Panc1 (cell line): Measurements from ENCODE around the gene SHOX. TPM values are rescaled to one million over a fixed set of nuclear protein-coding genes. Genes with fewer than 3 reads are reported as not detected.

Experiments
- ATAC-seq: fragments of 200-7000 bp; cut with Tn5 transposase; 2 replicates; pipeline ENCODE4 v1.9.1; 2020; ENCODE audit warnings: mild to moderate bottlenecking, moderate library complexity
- BruUV-seq: library from RNA; stranded (reverse); fragments of 400-500 nt; replicated peaks from 2 replicates; lab custom pipeline; 2021; lab: Mats Ljungman, UMichigan
- CTCF ChIA-PET: fragments of 300-600 bp; sonication (Branson Sonifier 250); formaldehyde crosslinking; loops from one replicate; lab custom pipeline; 2022; ENCODE audit warnings: antibody characterized with exemption; lab: Charles Lee
- POLR2A ChIA-PET: fragments of 300-600 bp; sonication (Branson Sonifier 250); formaldehyde crosslinking; loops from one replicate; lab custom pipeline; 2022; ENCODE audit warnings: antibody characterized with exemption; lab: Charles Lee
- DNase-seq: peaks from one replicate; pipeline ENCODE4 v3.0.0-alpha.2; 2010; ENCODE audit warnings: low read depth, low spot score
- H3K27ac ChIP-seq: 2 replicates; pipeline ENCODE4 v1.5.1; 2011; ENCODE audit warnings: mild to moderate bottlenecking, low read length, inconsistent platforms
- H3K27me3 ChIP-seq: fragments of 200-500 bp; sonication (Bioruptor generic); 2 replicates; pipeline ENCODE4 v1.6.0; 2014; ENCODE audit warnings: low read length, inconsistent platforms; ENCODE audit not compliant: control insufficient read depth, insufficient read depth
- H3K36me3 ChIP-seq: fragments of 200-500 bp; sonication (Bioruptor generic); 2 replicates; pipeline ENCODE4 v1.5.1; 2014; ENCODE audit warnings: inconsistent platforms, mild to moderate bottlenecking, low read length, moderate library complexity; ENCODE audit not compliant: control insufficient read depth, insufficient read depth
- H3K4me1 ChIP-seq: 2 replicates; pipeline ENCODE4 v1.5.1; 2011; ENCODE audit warnings: inconsistent platforms, mild to moderate bottlenecking, low read length, moderate library complexity; ENCODE audit not compliant: control insufficient read depth, insufficient read depth
- H3K4me3 ChIP-seq, 2 experiments: 2 replicates each; pipeline ENCODE4 v1.5.1; 2011 to 2012; ENCODE audit warnings: low read depth in 2 of 2, low read length in 2 of 2, mild to moderate bottlenecking in 2 of 2, inconsistent platforms in 1 of 2, moderate library complexity in 1 of 2
- H3K9me3 ChIP-seq: fragments of 200-500 bp; sonication (Bioruptor generic); 2 replicates; pipeline ENCODE4 v1.5.1; 2014; ENCODE audit warnings: low read depth, mild to moderate bottlenecking, inconsistent platforms, low read length, moderate library complexity; ENCODE audit not compliant: control insufficient read depth, insufficient read depth
- POLR2AphosphoS5 ChIP-seq: IDR thresholded peaks from 2 replicates; pipeline ENCODE4 v1.6.1; 2012; ENCODE audit warnings: mild to moderate bottlenecking, low read depth, low read length, moderate library complexity
- SIN3A ChIP-seq: IDR thresholded peaks from 2 replicates; pipeline ENCODE4 v1.6.1; 2012; ENCODE audit warnings: low read depth, mild to moderate bottlenecking, low read length, moderate library complexity, borderline replicate concordance; ENCODE audit not compliant: insufficient read depth
- TCF7L2 ChIP-seq: IDR thresholded peaks from 2 replicates; pipeline ENCODE4 v1.6.1; 2011; ENCODE audit warnings: mild to moderate bottlenecking, low read depth, low read length, inconsistent platforms
- in situ Hi-C: cut with HindIII; loops from 2 replicates; pipeline ENCODE4 v1.10.0; 2016; ENCODE audit warnings: low sequenced_read_pairs, low pct_unique_long_range_greater_than_20kb
- intact Hi-C: fragments of 100-400 bp; cut with micrococcal nuclease; formaldehyde crosslinking; loops from one replicate; pipeline ENCODE4 v1.10.0; 2022; ENCODE audit not compliant: unreplicated experiment
- total RNA-seq: library from RNA; stranded (reverse); gene quantifications from one replicate; pipeline ENCODE4 v1.2.1, GENCODE V29; 2021; ENCODE audit not compliant: unreplicated experiment
- TF ChIP-seq, protein P1 (sequence below): fragments of 450-650 bp; IDR thresholded peaks from 2 replicates; pipeline ENCODE4 v1.5.1; 2017; ENCODE audit warnings: mild to moderate bottlenecking
- TF ChIP-seq, protein P2 (sequence below), 2 experiments: IDR thresholded peaks; 2 replicates each; pipeline ENCODE4 v1.6.1; 2011 to 2012; ENCODE audit warnings: low read depth in 2 of 2, control low read depth in 1 of 2, low read length in 1 of 2, mild to moderate bottlenecking in 1 of 2, moderate library complexity in 1 of 2; ENCODE audit not compliant: insufficient read depth in 1 of 2

The SHOX gene
- total RNA-seq, 1 experiment from 2014 or later, result not detected

DNA sequence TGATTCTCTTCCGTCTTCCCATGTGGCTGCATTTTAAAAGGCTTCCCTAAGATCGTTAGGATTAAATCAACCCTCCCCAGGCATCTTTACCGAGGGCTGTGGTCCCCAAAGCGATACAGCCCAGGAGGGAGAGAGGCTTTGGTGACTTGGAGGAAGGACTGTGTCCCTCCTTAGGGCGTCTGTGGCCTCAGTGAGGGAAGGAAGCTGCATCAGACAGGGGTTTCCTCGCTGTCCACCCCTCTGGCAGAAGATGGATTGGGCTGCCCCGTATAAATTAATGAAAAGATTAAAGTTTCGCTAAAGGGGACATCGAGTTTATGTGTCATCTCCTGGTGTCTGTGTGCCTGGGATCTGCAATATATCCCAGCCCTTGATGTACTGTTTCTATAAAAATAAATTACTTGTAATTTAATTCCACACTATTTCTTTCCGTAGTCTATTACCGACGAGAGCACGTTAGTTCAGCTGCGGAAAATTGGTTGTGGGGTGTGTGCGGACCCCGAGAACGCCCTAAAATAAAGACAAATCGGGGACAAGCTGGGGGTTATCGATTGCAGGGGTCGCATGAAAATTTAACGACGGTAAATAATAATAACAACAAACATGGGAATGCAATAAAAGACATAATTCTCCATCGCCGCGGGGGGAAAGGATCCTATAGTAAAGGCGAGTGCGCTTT is 6.5 kb downstream of the SHOX start:
- Histone ChIP-seq H3K4me1 (no peaks in the 10 kb centered on the region), H3K36me3 (no peaks in the 10 kb centered on the region), H3K4me3 (no peak overlapping the region), H3K9me3 (no peaks in the 10 kb centered on the region), H3K27me3 (no peaks in the 10 kb centered on the region), H3K27ac (no peak overlapping the region)
- CTCF ChIA-PET, result no interaction called here
- ATAC-seq, result no peak
- DNase-seq, result no peak
- in situ Hi-C loops (no loop called here), intact Hi-C loops (no loop called here)
- POLR2A ChIA-PET, result no interaction called here
- BruUV-seq, result no TSS peak
- TF ChIP-seq TCF7L2, result no peak
- TF ChIP-seq, protein P1, sequence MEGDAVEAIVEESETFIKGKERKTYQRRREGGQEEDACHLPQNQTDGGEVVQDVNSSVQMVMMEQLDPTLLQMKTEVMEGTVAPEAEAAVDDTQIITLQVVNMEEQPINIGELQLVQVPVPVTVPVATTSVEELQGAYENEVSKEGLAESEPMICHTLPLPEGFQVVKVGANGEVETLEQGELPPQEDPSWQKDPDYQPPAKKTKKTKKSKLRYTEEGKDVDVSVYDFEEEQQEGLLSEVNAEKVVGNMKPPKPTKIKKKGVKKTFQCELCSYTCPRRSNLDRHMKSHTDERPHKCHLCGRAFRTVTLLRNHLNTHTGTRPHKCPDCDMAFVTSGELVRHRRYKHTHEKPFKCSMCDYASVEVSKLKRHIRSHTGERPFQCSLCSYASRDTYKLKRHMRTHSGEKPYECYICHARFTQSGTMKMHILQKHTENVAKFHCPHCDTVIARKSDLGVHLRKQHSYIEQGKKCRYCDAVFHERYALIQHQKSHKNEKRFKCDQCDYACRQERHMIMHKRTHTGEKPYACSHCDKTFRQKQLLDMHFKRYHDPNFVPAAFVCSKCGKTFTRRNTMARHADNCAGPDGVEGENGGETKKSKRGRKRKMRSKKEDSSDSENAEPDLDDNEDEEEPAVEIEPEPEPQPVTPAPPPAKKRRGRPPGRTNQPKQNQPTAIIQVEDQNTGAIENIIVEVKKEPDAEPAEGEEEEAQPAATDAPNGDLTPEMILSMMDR, result no peak
- TF ChIP-seq, protein P2, sequence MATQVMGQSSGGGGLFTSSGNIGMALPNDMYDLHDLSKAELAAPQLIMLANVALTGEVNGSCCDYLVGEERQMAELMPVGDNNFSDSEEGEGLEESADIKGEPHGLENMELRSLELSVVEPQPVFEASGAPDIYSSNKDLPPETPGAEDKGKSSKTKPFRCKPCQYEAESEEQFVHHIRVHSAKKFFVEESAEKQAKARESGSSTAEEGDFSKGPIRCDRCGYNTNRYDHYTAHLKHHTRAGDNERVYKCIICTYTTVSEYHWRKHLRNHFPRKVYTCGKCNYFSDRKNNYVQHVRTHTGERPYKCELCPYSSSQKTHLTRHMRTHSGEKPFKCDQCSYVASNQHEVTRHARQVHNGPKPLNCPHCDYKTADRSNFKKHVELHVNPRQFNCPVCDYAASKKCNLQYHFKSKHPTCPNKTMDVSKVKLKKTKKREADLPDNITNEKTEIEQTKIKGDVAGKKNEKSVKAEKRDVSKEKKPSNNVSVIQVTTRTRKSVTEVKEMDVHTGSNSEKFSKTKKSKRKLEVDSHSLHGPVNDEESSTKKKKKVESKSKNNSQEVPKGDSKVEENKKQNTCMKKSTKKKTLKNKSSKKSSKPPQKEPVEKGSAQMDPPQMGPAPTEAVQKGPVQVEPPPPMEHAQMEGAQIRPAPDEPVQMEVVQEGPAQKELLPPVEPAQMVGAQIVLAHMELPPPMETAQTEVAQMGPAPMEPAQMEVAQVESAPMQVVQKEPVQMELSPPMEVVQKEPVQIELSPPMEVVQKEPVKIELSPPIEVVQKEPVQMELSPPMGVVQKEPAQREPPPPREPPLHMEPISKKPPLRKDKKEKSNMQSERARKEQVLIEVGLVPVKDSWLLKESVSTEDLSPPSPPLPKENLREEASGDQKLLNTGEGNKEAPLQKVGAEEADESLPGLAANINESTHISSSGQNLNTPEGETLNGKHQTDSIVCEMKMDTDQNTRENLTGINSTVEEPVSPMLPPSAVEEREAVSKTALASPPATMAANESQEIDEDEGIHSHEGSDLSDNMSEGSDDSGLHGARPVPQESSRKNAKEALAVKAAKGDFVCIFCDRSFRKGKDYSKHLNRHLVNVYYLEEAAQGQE (IDR thresholded peaks at IDR 0.05; ENCODE audit: insufficient read depth in 1 of 2, low read depth in 2 of 2, low read length in 1 of 2), result no peak
- no peak for TF ChIP-seq SIN3A
- TF ChIP-seq POLR2AphosphoS5, result no peak

DNA sequence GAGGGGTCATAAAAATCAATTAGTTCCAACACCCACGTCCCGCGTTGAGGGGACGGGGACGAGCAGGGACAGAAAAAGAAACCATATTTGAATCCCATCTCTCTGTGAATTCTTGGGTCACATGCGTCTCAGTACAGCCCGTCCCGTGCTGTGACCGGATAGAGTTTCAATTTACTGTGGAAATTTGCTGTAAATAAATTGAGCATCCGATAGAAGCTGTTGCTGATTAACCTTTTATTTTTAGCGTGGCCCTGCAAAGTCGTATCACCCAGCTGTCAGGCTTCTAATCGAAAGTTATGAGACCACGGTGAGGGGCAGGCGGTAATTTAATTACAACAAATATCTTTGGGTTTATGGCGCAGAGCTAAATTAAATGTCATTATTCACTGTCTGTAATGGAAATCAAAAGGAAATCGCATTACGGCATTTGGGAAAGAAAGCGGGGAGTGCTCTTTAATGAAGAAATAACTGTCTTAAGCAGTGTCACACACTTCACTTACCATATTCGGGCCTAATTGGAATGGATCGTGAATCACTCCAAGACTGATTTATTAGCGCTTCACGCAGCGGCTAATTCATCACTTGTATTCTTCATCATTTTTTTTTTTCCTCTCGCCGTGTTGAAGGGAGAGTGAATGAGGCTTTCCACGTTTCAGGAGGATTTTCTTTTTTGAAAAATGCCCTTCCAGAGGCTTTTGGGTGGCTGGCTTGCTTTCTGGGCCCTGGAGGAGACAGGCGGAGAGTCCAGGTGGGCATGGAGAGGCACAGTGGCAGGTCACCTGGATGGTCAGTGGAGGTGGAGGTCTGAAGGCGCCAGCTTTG is 7.3 kb downstream of the SHOX start:
- H3K4me3 ChIP-seq, result no peak overlapping the region
- in situ Hi-C loops (no loop called here), intact Hi-C loops (no loop called here)
- no peaks in the 10 kb centered on the region for H3K4me1 ChIP-seq
- TF ChIP-seq, protein P1, result no peak
- TF ChIP-seq, protein P2 (IDR thresholded peaks at IDR 0.05; ENCODE audit: insufficient read depth in 1 of 2, low read depth in 2 of 2, low read length in 1 of 2), result no peak
- no peak for TF ChIP-seq TCF7L2
- TF ChIP-seq SIN3A, result no peak
- no peaks in the 10 kb centered on the region for H3K27me3 ChIP-seq
- POLR2A ChIA-PET, result no interaction called here
- H3K9me3 ChIP-seq, result no peaks in the 10 kb centered on the region
- H3K27ac ChIP-seq, result no peak overlapping the region
- DNase-seq (no peak), ATAC-seq (no peak)
- CTCF ChIA-PET, result no interaction called here
- no TSS peak for BruUV-seq
- no peaks in the 10 kb centered on the region for H3K36me3 ChIP-seq
